GM19455 (cell line): ENCODE results near the gene RAC3.

Experiments used
- ATAC-seq: cut with Tn5 transposase; IDR thresholded peaks from one replicate; pipeline ENCODE4 v1.9.1; 2021; ENCODE audit not compliant: unreplicated experiment

The RAC3 gene

GRCh38 chr17:82031303-82031884, at the start of gene RAC3:
RAC3 (plus strand) TSS chr17:82031678; CDS start chr17:82031762, 84 bp downstream.
- ATAC-seq, result no peak

- ATAC-seq, result no peak
Observed at GRCh38 chr17:81983011-81983638, 48.4 kb upstream of the RAC3 start.

GRCh38 chr17:81983639-81984373, 47.7 kb upstream of the RAC3 start:
- ATAC-seq, result no peak

GRCh38 chr17:81984773-81985410, 46.6 kb upstream of the RAC3 start:
- no peak for ATAC-seq

GRCh38 chr17:81986606-81987005, 44.9 kb upstream of the RAC3 start:
- ATAC-seq, result no peak

- ATAC-seq, result no peak
Observed at GRCh38 chr17:81987161-81987770, 44.2 kb upstream of the RAC3 start.

- no peak for ATAC-seq
Observed at GRCh38 chr17:81990836-81991683, 40.4 kb upstream of the RAC3 start.

GRCh38 chr17:81991684-81992305, 39.7 kb upstream of the RAC3 start:
- no peak for ATAC-seq

GRCh38 chr17:81992306-81993102, 39.0 kb upstream of the RAC3 start:
- ATAC-seq, result no peak

- ATAC-seq, result no peak
Observed at GRCh38 chr17:81993729-81994592, 37.5 kb upstream of the RAC3 start.

GRCh38 chr17:81994593-81995462, 36.6 kb upstream of the RAC3 start:
- ATAC-seq, result no peak

- ATAC-seq, result no peak
Observed at GRCh38 chr17:81995463-81996231, 35.8 kb upstream of the RAC3 start.

GRCh38 chr17:81996232-81996756, 35.2 kb upstream of the RAC3 start:
- ATAC-seq, result no peak

GRCh38 chr17:81996757-81997441, 34.6 kb upstream of the RAC3 start:
- no peak for ATAC-seq

GRCh38 chr17:81998212-81998611, 33.3 kb upstream of the RAC3 start:
- no peak for ATAC-seq
